Colon (tissue), 2 donors: ENCODE results near the gene PRR12.
A peak's percentile ranks its signal among the peaks of the same experiment; 100 is the strongest.

Experiments used
- FAIRE-seq: peaks from 2 replicates; lab custom pipeline; 2012; peaks lifted over from hg19 to GRCh38; lab: Jason Lieb, UNC
- donor health status: control.
- donor health status: control.

The PRR12 gene

DNA sequence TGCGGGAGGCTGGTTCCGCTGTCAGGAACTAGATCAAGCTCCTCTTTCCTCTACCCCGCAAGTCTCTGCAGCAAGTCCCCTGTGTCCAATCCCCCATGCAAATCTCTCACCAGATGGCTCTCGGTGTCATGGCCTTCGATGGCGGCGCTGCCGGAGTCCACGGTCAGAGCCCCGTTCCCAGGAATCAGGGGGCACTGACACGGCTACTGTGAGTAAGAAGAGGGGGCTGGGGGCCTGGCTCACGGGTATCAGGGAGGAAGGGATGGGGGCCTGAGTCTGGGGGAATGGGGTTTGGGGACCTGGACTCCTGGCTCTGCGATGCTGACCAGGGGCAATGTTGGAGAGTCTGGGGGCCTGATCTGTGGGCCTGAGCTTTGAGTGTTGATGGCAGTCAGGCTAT, 55.0 kb downstream of the PRR12 start:
- FAIRE-seq = no peak

- FAIRE-seq = no peak
Measured at GRCh38 chr19:49646586-49646985, 55.6 kb downstream of the PRR12 start.

DNA sequence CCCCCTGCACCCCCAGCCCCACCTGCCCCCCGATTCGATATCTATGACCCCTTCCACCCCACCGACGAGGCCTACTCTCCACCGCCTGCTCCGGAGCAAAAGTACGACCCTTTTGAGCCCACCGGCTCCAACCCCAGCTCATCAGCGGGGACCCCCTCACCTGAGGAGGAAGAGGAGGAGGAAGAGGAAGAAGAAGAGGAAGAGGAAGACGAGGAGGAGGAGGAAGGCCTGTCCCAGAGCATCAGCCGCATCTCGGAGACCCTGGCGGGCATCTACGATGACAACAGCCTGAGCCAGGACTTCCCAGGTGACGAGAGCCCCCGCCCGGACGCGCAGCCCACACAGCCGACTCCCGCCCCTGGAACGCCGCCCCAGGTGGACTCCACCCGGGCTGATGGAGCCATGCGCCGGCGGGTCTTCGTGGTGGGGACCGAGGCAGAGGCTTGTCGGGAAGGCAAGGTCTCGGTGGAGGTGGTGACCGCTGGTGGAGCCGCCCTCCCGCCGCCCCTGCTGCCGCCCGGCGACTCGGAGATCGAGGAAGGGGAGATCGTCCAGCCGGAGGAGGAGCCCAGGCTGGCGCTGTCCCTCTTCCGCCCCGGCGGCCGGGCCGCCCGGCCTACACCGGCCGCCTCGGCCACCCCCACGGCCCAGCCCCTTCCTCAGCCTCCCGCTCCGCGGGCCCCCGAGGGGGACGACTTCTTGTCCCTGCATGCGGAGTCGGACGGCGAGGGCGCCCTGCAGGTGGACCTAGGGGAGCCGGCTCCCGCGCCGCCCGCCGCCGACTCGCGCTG, 60.2 kb downstream of the PRR12 start:
- FAIRE-seq = no peak

GRCh38 chr19:49651820-49652550, 61.0 kb downstream of the PRR12 start:
- FAIRE-seq = no peak

- FAIRE-seq = no peak
Measured at GRCh38 chr19:49652551-49653465, 61.8 kb downstream of the PRR12 start.

- no peak for FAIRE-seq
Measured at GRCh38 chr19:49653466-49653806, 62.5 kb downstream of the PRR12 start.

- FAIRE-seq = no peak
Measured at GRCh38 chr19:49654581-49654980, 63.6 kb downstream of the PRR12 start.

DNA sequence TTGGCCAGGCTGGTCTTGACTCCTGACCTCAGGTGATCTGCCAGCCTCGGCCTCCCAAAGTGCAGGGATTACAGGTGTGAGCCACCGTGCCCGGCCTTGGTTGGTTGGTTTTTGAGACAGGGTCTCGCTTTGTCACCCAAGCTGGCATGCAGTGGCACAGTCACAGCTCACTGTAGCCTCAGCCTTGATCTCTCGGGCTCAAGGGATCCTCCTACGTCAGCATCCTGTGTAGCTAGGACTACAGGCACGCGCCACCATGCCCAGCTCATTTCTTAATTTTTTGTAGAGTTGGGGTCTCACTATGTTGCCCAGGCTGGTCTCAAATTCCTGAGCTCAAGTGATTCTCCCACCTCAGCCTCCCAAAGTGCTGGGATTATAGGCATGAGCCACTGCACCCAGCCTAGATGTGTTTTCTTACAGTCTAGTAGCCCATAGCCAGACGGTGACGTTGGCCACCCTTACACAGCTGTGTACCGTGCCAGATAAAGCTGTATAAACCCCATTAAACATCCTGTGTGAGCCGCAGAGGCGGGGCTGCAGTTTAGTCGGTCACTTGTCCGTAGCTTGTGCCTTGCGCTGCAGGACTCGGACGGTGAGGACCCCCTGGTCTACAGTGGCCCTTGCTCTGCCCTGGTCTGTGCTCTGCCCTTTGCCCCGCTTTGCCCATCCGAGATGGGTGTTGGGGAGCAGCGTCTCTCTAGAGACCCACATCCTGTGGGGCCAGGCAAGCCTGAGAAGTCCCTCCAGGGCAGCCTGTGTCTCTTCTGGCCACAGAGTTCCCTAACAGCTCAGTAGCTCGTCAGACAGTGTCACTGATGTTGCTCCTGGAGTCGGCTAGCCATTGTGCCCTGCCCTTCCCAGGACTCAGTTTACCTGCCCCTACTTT, 64.8 kb downstream of the PRR12 start:
- no peak for FAIRE-seq

DNA sequence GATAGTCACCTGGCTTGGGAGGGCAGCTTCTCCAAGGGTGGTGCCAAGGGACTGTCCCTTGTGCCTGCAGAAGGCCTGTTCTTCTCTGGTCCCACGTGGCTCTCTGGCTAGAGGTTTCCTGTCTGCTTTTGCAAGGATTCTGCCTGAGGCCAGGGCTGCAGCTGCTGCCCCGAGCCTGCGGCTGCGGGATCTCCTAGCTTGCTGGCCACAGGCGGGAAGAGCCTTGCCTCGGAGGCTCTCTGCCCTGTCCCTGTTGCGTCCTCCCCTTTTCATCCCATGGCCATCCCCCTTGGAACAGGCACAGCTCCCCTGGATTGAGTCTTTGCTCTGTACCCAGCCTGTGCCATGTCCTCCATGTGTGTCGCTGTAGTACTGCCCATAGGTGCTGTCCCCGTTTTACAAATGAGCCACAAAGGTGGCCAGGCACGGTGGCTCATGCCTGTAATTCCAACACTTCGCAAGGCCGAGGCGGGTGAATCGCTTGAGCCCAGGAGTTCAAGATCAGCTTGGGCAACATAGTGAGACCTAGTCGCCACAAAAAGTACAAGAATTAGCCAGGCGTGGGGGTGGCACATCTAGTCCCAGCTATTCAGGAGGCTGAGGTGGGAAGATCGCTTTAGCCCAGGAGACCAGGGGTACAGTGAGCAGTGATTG, 65.6 kb downstream of the PRR12 start:
- no peak for FAIRE-seq

DNA sequence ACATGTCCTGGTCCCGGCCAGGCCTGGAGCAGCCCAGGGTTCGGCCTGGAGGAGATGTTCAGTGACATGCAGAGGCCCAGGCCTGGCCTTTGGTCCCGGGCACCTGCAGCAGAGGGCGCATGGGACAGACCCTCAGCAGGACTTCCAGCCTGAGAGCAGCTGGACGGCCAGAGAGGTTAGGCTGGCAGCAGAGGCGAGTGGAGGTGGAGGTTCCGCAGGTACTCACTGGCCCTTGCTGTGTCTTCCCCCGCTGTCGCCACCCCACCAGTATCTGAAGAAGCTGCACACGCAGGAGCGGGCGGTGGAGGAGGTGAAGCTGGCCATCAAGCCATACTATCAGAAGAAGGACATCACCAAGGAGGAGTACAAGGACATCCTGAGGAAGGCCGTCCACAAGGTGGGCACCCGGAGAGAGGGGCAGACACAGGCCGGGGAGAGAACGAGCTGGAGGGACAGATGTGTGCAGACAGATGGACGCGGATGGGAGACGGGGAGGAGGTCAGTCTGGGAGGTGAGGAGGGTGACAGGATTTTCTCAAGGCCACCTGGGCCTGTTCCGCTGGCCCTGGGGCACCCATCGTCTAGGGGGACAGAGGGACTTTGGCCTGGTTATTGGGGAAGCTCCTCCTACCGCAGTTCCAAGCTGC, 66.6 kb downstream of the PRR12 start:
- no peak for FAIRE-seq

DNA sequence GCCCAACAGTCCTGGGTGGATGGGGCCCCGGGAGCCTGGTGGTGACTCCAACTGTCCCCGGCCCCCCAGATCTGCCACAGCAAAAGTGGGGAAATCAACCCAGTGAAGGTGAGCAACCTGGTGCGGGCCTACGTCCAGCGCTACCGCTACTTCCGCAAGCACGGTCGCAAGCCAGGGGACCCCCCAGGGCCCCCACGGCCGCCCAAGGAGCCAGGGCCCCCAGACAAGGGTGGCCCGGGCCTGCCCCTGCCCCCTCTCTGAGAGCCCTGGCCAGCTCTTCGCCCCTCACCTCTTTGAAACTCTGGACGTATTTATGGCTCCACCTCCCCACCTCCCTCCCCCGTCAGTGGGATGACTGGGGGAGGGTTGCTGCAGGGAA, 67.1 kb downstream of the PRR12 start:
- FAIRE-seq = no peak

DNA sequence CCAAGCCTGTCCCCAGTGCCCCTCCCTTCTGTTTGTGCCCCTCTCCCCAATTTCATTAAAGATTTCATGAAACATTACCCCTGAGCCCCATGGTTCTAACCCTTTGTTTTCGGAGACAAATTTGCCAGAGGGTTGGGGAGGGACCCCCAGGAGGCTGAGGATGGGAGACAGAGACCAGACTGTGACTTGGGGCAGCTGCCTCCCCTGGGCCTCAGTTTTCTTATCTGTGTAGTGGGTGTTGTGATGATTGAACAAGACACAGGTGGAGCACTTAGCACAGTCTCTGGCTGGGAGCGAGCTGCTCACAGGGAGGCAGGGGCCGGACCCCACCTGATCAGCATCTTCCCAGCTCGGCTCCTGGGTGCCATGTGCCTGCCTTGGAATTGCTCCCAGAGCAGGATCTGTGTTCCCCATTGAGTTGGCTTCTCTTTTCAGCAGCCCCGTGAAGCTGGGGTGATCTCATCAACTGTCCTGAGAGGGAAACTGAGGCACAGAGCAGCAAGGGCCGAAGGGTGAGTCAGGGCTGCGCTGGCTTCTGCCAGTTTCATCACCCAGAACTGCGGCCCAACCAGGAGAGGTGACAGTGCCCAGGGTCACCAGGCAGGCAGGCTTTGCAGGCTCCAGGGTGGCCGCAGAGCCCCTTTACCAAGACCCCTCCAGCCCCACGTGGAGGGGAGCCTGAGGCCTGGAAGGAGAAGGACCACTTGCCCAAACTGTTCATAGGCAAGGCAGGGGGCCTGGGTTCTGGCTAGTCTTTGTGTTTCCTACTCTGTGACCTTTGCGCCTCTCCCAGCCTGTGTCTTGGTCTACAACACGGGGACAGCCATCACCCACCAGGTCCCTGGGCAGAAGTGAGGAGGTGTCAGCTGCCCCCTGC, 67.8 kb downstream of the PRR12 start:
- FAIRE-seq = no peak

DNA sequence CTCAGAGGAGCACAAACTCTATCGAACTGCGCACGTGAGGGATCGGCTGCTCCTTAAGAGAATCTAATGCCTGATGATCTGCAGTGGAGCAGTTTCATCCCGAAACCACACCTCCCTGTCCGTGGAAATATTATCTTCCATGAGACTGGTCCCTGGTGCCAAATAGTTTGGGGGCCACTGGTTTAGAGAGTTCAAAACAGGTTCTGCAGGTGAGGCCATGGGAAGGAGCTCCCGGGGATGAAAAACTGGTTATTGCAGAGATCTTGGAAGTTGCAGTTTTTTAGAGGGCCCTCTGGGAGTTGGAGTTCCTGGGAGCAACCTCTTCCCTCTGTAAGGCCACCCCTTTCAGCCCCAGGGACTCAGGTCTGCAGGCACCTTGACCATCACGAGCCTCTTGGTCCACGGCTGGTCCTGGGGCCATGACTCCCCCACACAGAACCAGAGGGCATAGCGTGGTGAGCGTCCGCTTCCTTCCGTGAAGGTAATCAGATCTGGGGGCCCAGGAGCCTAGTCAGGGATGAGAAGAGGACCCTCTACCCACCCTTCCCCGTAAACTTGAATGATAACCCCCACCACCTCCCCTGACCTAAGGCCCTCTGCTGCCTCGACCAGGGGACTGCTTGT, 69.5 kb downstream of the PRR12 start:
- no peak for FAIRE-seq

DNA sequence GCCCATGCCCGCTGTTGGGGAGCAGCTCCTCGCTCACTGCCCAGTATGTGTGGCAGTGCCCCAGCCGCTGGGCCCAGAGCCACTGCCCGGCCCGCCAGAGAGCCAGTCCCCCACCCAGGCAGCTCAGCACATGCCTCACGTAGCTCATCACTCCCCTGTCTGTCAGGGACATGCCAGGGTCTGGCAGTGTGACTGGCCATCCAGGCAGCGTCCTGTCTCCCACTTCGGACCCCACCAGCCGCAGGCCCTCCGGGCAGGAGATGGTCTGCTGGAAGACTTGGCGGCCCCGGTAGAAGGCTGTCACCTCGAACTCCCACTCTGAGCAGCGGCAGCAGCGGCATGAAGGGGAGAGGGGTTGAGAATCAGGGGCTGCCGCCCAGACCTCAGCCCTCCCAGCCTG, 71.0 kb downstream of the PRR12 start:
- FAIRE-seq = no peak

- no peak for FAIRE-seq
Measured at GRCh38 chr19:49663224-49663623, 72.2 kb downstream of the PRR12 start.

DNA sequence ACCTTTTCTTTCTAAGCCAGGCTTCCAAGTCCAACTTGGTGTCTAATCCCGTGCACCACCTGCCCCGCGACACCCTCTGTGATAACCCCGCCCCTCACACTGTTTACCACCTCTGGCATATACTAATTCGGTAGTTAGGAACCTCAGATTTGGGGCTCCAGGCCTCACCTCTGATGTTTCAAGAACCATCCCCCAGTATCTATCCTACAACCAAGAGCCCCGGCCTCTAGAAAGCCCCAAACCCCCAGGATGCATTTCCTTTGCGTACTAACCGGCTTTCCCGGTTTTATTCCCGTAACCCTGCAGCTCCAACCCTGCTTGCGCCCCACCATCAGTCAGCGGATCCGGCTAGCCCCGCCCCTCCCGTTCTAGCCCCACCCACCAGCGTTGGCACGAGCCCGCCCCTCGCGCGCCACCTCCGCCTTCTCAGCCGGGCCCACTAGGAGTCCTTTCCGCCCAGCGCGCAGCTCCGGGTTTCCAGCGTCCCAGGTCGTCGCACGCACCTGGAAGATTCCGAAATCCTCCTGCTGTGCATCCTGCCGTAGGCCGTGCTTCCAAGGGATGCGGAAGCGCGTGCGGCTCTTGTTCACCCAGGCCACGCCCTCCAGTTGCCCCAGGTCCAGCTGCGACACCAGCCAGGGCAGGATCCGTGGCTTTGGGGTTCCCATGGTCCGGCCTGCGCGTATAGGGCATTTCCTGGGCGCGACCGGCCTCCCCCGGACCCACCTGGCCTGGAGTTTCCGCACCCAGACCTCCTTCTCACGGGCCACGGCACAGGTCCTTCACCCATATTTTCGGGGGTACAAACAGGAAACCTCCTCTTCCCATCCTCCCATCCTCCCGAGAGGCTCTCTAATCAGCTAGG, 73.4 kb downstream of the PRR12 start:
- FAIRE-seq = no peak

DNA sequence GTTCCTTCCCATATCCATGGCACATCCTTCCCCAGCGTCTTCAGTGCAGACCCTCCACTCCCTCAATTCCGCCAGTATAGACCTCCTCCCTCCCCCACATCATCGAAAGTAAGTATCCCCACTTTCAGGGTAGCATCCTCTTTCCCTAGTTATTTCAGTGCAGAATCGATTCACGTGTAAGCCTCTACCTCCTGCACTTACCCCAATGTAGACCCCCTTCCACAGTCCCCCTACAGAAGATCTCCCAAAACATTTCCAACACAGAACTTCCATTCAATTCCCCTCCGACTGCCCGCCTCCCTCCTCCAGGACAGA, 74.0 kb downstream of the PRR12 start:
- FAIRE-seq = no peak

DNA sequence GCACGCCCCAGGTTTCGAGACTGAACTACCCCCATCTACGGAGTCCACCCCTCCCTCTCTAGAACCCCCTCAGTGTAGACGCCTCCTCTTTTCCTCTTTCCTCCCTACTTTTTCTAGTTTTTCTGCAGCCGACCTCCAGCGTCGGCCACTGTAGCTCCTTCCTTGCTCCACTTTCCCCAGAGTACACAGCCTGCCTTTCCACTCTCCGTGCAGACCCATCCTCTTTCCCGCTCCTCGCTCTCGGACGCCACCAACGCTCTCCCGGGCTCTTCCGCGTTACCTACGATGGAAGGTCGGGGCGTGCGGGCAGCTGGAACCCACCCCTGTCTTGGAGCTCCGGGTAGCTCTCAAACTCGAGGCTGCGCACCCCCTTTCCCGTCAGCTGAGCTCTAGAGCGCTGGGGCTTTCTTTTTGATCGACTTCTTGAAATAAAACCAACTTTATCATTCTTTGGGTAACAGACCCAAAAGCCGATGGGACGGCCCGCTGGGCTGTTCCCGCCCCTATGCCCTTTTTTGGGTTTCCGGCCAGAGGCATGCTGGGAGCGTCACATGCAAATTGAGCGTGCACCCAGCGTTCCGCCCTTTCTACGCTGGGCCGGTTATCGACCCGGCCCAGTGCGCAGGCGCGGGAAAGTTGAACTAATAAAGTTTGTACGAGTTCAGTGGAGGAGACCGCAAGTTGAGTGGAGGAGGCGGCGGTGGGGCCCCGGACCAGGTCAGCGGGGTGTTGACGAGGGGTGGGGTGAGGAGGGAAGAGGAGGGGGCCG, 74.6 kb downstream of the PRR12 start, which contains the start of the genes BCL2L12 and IRF3:
Gene BCL2L12 (plus strand): TSS at position 583 of the 769 bp plus-strand sequence. CDS start 760 bp downstream, outside the sequence.
Gene IRF3 (minus strand): TSS at position 507 of the 769 bp plus-strand sequence. CDS start 1,019 bp downstream, outside the sequence.
- peak; percentile 77 for FAIRE-seq
